ENCODE measurements around the gene RAPGEF1. TPM values are rescaled to one million over a fixed set of nuclear protein-coding genes. Genes with fewer than 3 reads are reported as not detected.
A peak's percentile ranks its signal among the peaks of the same experiment; 100 is the strongest.

Gene RAPGEF1
- total and polyA plus RNA-seq, 2 of the 13 experiments (the other 11 are each of a cell fraction or from before 2014, with no cell fraction given), result 21.2 to 38.9 TPM

GRCh38 chr9:131735238-131736128, 4.4 kb downstream of the RAPGEF1 start (continued):
- TF ChIP-seq TERF1 (CRISPR knock-in tag; IDR thresholded peaks at IDR 0.05) (no peak), ZNF776 (CRISPR knock-in tag; IDR thresholded peaks at IDR 0.05) (no peak), MXD3 (CRISPR knock-in tag; IDR thresholded peaks at IDR 0.05) (no peak), ZNF143 (CRISPR knock-in tag; IDR thresholded peaks at IDR 0.05) (0 out of 2 replicates have a peak, but pooled peaks have one; percentile 19), EP300 (IDR thresholded peaks at IDR 0.05; ENCODE audit: low read depth in 2 of 2, low read length in 2 of 2) (peak; percentile 54 to 88; a peak in 3 of 4 replicates), EP300 (CRISPR knock-in tag; IDR thresholded peaks at IDR 0.05; ENCODE audit: borderline replicate concordance) (peak; percentile 87), ZNF800 (CRISPR knock-in tag; IDR thresholded peaks at IDR 0.05) (0 out of 2 replicates have a peak, but pooled peaks have one; percentile 64), TEAD3 (CRISPR knock-in tag; optimal IDR thresholded peaks at IDR 0.05; ENCODE audit: borderline replicate concordance) (peak; percentile 66), ATF7 (IDR thresholded peaks at IDR 0.05) (peak; percentile 58; the same call in 1 of the 2 replicates), ATF7 (CRISPR knock-in tag; IDR thresholded peaks at IDR 0.05) (no peak; the same call in 1 of the 2 replicates), IRF2 (CRISPR knock-in tag; IDR thresholded peaks at IDR 0.05) (peak; percentile 88), MIXL1 (CRISPR knock-in tag; IDR thresholded peaks at IDR 0.05) (peak; percentile 93), KDM3A (CRISPR knock-in tag; IDR thresholded peaks at IDR 0.05; ENCODE audit: low read depth) (peak; percentile 57; the same call in 1 of the 2 replicates), REST (IDR thresholded peaks at IDR 0.05; ENCODE audit: borderline replicate concordance in 1 of 2, low read depth in 1 of 2, low read length in 2 of 2) (peak in 1 of 2 experiments; percentile 36; a peak in 1 of 4 replicates), NR2F1 (CRISPR knock-in tag; IDR thresholded peaks at IDR 0.05) (peak in 1 of 2 experiments; percentile 69; a peak in 3 of 4 replicates), U2AF1 (optimal IDR thresholded peaks at IDR 0.05; ENCODE audit: low read depth, low read length) (peak; percentile 67), ZMYM2 (CRISPR knock-in tag; IDR thresholded peaks at IDR 0.05) (peak; percentile 98), TRIM22 (IDR thresholded peaks at IDR 0.05) (no peak)
